A204.1 (cell line): Measurements from ENCODE around the gene ZIC1.

ENCODE experiments used
- FAIRE-seq: peaks from 2 replicates; lab custom pipeline; 2012; peaks lifted over from hg19 to GRCh38; lab: Jason Lieb, UNC

ZIC1 gene

DNA sequence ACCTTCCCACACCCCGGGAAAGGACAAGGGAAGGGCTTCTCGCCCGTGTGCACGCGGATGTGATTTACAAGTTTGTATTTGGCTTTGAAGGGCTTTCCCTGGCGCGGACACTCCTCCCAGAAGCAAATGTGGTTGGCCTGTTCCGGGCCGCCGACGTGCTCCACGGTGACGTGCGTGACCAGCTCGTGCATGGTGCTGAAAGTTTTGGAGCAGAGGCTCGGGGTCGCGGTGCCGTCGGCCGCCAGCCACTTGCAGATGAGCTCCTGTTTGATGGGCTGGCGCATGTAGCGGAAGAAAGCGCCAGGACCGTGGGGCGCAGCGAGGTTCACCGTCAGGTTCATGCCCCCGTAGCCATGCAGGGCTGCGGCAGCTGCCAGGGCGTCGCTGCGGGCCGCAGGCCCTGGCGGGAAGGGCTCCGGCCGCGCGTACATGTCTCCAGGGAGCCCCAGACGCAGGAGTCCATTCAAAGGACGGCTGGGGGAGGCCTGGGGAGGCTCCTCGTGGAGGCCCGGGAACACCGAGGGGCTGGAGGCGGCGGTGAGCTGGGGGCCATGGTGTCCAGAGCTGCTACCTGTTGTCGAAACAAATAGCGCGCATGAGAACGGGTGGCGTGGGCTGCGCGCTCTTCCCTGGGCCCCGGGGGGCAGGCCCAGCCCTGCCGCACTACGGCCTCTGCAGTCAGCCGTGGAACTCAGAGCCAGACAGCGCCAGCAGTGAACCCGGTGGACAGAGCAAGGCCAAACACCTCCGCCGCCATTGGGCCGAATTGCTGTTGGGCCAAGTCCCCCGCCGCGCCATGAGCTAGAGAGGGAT, 13.1 kb upstream of the ZIC1 start:
- FAIRE-seq = no peak

- FAIRE-seq = no peak
These were observed 12.5 kb upstream of the ZIC1 start for GRCh38 chr3:147396712-147397046.

GRCh38 chr3:147397155-147397874, 11.8 kb upstream of the ZIC1 start:
- no peak for FAIRE-seq

GRCh38 chr3:147397875-147398812, 11.0 kb upstream of the ZIC1 start:
- no peak for FAIRE-seq

DNA sequence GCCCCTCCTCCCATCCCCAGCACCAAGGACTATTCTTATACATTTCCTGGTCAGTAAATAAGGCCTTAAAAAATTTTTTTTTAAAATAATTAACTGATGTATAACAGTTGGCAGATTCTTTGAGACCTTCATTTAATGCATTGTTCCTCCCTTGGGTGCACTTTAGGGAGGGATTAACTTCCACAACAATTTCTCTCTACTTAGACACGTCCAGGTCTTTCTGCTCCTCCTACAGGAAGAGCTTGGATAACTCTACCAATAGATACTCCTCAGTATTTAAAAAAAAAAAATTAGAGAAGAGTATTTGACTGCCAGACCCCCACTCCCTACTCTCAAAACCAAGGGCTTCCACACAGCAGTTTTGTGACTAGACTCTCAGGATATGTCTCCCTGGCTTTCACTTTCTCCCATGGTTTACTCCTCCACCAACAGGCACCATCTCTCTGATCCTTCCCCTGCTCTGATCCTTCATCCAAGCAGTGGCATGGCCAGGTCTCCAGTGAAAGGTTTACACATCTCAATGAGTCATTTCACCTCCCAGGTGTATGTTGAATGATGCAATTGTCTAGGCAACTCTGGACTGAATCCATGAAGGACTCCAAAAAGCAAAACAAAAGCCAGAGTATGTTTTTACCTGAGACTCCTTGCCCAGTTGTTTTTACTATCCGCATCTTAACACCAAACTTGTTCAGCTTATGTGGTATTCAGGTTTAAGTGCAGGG, 10.2 kb upstream of the ZIC1 start:
- no peak for FAIRE-seq

DNA sequence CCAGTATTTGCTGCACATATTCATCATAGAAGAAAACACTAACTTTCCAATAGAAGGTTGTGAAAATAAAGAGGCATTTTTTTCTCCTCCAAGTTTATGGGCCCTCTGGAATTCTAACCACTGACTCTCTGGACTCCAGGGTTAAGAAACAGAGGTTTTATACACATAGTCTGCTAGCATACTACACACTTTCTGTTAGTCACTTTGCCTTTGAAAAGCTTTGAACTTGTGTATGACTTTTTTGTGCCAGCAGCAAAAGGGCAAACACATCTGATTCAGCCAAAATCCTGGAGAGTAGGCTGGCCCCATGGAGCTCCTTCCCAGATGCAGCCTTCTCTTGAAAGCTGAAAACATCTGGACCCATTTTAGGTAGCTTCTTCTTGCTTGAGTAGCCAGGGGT, 9.1 kb upstream of the ZIC1 start:
- no peak for FAIRE-seq

DNA sequence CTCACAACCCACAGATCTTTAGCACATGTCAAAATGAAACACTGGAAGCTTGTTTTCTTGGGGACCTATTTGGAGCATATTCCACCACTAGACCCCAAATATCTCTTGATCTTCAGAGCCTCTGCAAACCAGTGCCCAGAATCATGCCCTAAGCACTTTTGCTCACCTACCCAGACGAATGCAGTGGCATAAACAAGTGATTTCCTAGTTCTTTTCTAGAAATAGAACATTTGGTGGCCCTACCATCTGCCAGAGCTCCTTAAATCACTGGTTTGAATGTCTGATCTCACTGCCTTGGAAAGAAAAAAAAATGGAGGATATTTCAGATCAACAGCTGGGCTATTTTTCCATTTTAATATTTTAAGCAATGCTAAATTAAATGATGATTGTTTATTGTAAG, 8.2 kb upstream of the ZIC1 start:
- no peak for FAIRE-seq

DNA sequence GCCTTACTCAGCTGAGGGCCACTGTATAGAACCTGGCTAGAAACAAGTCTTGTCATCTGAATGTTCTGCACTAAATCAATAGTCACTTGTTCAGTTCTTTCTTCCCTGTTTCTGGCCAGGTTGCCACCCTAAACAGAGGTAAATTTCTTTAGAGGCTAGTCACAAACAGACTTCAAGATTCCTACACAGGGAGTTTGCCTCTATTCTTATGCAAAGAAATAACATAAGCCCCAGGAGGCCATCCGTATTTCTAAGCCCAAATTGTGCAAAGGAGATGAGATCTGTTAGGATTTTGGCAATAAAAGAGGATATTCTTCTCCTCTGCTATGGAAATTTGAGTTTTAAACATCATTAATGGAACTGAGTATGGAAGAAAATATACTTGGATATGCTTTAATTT, 7.7 kb upstream of the ZIC1 start:
- no peak for FAIRE-seq

DNA sequence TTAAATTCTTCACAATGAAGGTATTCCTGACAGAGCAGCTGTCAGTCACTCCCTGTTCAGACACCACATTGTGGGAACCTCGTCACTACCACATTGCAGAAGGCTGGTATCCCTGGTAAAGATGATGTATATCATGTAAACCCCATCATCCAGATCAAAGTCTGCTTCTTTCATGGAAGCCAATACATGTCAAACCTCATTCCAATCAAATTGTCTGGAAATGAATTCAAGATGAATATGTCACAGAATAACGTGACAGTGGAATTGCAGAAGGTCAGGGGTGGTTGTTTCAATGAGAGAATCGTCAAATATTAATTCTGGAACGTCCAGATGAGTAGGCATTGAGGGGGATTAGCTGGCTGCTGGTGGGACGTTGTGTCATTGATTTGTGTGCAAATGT, 7.0 kb upstream of the ZIC1 start:
- FAIRE-seq = no peak

DNA sequence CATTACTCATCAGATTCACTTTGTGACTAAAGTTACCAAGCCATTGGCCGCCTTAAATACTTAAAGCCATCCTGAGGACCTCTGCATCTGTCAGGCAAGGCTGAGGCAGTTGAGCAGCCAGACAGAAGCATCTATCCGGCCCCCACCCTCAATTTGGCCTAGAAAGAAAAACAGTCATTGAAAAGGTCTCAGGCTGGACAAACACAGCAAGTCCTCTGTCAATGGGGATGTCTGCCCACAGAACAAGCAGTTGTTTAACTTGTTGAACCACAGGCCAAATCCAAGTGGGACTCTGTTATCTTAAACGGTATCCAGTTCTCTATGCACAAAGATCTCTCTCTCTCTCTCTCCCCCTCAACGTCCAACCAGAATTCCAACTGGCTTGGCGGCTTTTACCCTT, 5.7 kb upstream of the ZIC1 start:
- FAIRE-seq = no peak

- no peak for FAIRE-seq
These were observed 5.0 kb upstream of the ZIC1 start for GRCh38 chr3:147404000-147404799.

GRCh38 chr3:147404800-147405230, 4.3 kb upstream of the ZIC1 start:
- FAIRE-seq = no peak

- no peak for FAIRE-seq
These were observed 3.7 kb upstream of the ZIC1 start for GRCh38 chr3:147405231-147406027.

DNA sequence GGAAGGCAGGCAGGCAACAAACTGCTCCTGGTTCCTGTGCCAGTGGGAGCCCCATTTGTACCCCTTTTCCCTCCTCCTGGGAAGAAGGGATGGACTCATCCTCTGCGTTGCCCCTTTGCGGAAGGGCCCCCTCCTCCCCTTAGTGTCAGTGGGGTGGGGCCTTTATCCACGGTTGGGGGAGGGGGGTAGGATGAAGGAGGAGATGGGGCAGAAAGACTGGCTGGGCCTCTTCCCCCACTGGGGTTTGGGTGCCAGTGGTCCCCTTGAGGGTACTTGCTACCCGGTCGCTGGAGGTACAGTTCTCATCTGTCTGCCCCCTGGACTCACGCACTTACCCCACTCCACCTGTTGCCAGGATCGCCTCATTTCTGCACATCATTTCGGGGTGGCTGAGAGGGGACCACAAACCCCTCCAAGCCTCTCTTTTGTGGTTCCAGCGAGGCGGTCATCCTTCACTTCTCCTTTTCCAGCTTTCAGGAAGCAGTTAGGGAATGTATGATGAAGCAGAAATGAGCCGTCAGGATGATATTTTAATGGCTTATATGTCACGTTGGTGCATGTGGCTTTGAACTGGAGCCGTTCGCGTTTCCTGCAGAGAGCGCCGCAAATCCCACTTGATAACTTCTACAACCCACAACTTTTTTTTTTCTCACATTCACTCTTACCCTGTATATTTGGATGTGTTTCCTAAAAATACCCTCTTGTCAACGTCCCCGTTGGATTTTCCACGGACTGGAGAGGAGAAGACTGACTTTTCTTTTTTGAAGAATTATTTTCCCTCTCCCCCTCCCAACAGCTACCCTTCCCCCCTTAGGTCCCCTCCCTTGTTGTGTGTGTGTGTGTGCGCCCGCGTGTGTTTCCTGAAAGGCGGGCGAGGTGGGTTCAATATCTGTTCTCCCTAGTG, 2.9 kb upstream of the ZIC1 start, which contains the start of gene ZIC4:
ZIC4 (minus strand) TSS at position 516 of the 904 bp plus-strand sequence. CDS start 3,746 bp downstream, outside the sequence.
- no peak for FAIRE-seq

- FAIRE-seq = no peak
These were observed 2.1 kb upstream of the ZIC1 start for GRCh38 chr3:147407114-147407497.

- FAIRE-seq = no peak
These were observed 1.5 kb upstream of the ZIC1 start for GRCh38 chr3:147407498-147408187.

GRCh38 chr3:147408188-147409100, 721 bp upstream of the ZIC1 start:
- no peak for FAIRE-seq
